Melanocyte of skin (primary cell): ENCODE results near the gene PRL. TPM values are rescaled to one million over a fixed set of nuclear protein-coding genes. Genes with fewer than 3 reads are reported as not detected.

Experiments used
- total RNA-seq, 2 donors: library from RNA; depleted of rRNA; stranded (reverse); fragments of >200 nt; gene quantifications; 2 replicates each; pipeline ENCODE4 v1.2.3, GENCODE V29; 2012

Gene PRL
- total RNA-seq: not detected

GRCh38 chr6:22296936-22297335 is at the start of gene PRL:
Gene PRL (minus strand): TSS chr6:22297036. CDS start chr6:22296982, 54 bp downstream.

